Choroid plexus epithelial cell (primary cell): ENCODE results near the gene NMRK2.
"Not testable (repeated sequence)": the region's sequence is repeated elsewhere in the genome, so short reads cannot be mapped to it uniquely, and the experiment has no call there.

Experiments
- DNase-seq: peaks from one replicate; pipeline ENCODE4 v3.0.0-alpha.2; 2010; ENCODE audit warnings: low read depth
- H3K4me3 ChIP-seq: 2 replicates; pipeline ENCODE4 v1.5.1; 2011; ENCODE audit warnings: low read depth, mild to moderate bottlenecking, control low read depth, low read length, moderate library complexity
- CTCF ChIP-seq: conservative IDR thresholded peaks from 2 replicates; pipeline ENCODE4 v1.5.1; 2011; ENCODE audit warnings: low read depth, mild to moderate bottlenecking, control low read depth, inconsistent platforms, low read length, moderate library complexity

Gene NMRK2

GRCh38 chr19:3959766-3960131 lies 26.9 kb downstream of the NMRK2 start:
- H3K4me3 ChIP-seq, result no peak overlapping the region
- TF ChIP-seq CTCF, result no peak
- no peak for DNase-seq

GRCh38 chr19:3961007-3961406 lies 28.1 kb downstream of the NMRK2 start:
- DNase-seq, result no peak
- H3K4me3 ChIP-seq, result no peak overlapping the region
- TF ChIP-seq CTCF, result no peak

GRCh38 chr19:3963458-3964255 lies 30.8 kb downstream of the NMRK2 start:
- TF ChIP-seq CTCF, result no peak
- no peak overlapping the region for H3K4me3 ChIP-seq
- no peak for DNase-seq

- no peak for DNase-seq
- no peak for TF ChIP-seq CTCF
- no peak overlapping the region for H3K4me3 ChIP-seq
Observed at GRCh38 chr19:3964256-3965194, 31.7 kb downstream of the NMRK2 start.

GRCh38 chr19:3966051-3967017 lies 33.5 kb downstream of the NMRK2 start:
- no peak overlapping the region for H3K4me3 ChIP-seq
- DNase-seq, result no peak
- TF ChIP-seq CTCF, result peak; percentile 2

GRCh38 chr19:3967983-3968382 lies 35.1 kb downstream of the NMRK2 start:
- H3K4me3 ChIP-seq, result not testable (repeated sequence)

More at GRCh38 chr19:3967983-3968382, 35.1 kb downstream of the NMRK2 start:
- DNase-seq, result not testable (repeated sequence)
